SK-N-SH (cell line): ENCODE results near the gene PTGIS. TPM values are rescaled to one million over a fixed set of nuclear protein-coding genes. Genes with fewer than 3 reads are reported as not detected.

Source experiments
- CTCF ChIA-PET: fragments of 300-600, 350-600 bp; formaldehyde crosslinking; extraction: SDS; loops from one replicate; lab custom pipeline; 2021; lab: Yijun Ruan, JAX
- POLR2A ChIA-PET: fragments of 350-600 bp; sonication (Branson Sonifier 250); formaldehyde crosslinking; extraction: SDS; loops from one replicate; lab custom pipeline; 2020; ENCODE audit warnings: antibody characterized with exemption, inconsistent platforms; lab: Yijun Ruan, JAX
- DNase-seq: peaks from one replicate; pipeline ENCODE4 v3.0.0; 2012
- H2AFZ ChIP-seq: fragments of 200-600 bp; sonication (generic); 2 replicates; pipeline ENCODE4 v1.8.1; 2016; ENCODE audit warnings: antibody characterized with exemption, mild to moderate bottlenecking, low read depth
- H3F3A ChIP-seq: fragments of 200-600 bp; sonication (generic); replicated peaks from 2 replicates; pipeline ENCODE3; 2016; ENCODE audit warnings: antibody characterized with exemption, mild to moderate bottlenecking; ENCODE audit not compliant: insufficient read depth
- H3K27ac ChIP-seq, 2 experiments: fragments of 200-500 bp in 1 of 2; fragments of 200-600 bp in 1 of 2; sonication (Bioruptor generic) in 1 of 2; sonication (generic), shearing (Covaris generic) in 1 of 2; 2 replicates each; pipeline versions ENCODE4 v1.5.1 to v1.6.1; 2014 to 2016; ENCODE audit warnings: low read depth in 2 of 2, inconsistent platforms in 1 of 2, low read length in 1 of 2, mild to moderate bottlenecking in 1 of 2, mixed read lengths in 1 of 2
- H3K27me3 ChIP-seq: fragments of 200-600 bp; sonication (generic), shearing (Covaris generic); 2 replicates; pipeline ENCODE4 v1.6.1; 2016; ENCODE audit warnings: mixed run types; ENCODE audit not compliant: insufficient read depth
- H3K36me3 ChIP-seq, 2 experiments: fragments of 200-500 bp in 1 of 2; fragments of 200-600 bp in 1 of 2; sonication (Bioruptor generic) in 1 of 2; sonication (generic) in 1 of 2; replicated peaks in 1 of 2; 2 replicates each; pipeline versions ENCODE3 to v1.5.1; 2014 to 2016; ENCODE audit warnings: low read length in 1 of 2, mild to moderate bottlenecking in 1 of 2; ENCODE audit not compliant: insufficient read depth in 2 of 2, control insufficient read depth in 1 of 2
- H3K4me1 ChIP-seq, 2 experiments: fragments of 200-500 bp in 1 of 2; fragments of 200-600 bp in 1 of 2; sonication (Bioruptor generic) in 1 of 2; sonication (generic), shearing (Covaris generic) in 1 of 2; 2 replicates each; pipeline versions ENCODE4 v1.5.1 to v1.6.1; 2014 to 2016; ENCODE audit warnings: low read depth in 1 of 2, low read length in 1 of 2, mixed run types in 1 of 2; ENCODE audit not compliant: insufficient read depth in 2 of 2, control insufficient read depth in 1 of 2
- H3K4me2 ChIP-seq: fragments of 200-600 bp; sonication (generic), shearing (Covaris generic); 2 replicates; pipeline ENCODE4 v1.6.1; 2017; ENCODE audit warnings: mixed run types
- H3K4me3 ChIP-seq, 2 experiments: fragments of 200-500 bp in 1 of 2; fragments of 200-600 bp in 1 of 2; sonication (Bioruptor generic) in 1 of 2; sonication (generic), shearing (Covaris generic) in 1 of 2; 2 replicates each; pipeline versions ENCODE4 v1.5.1 to v1.8.1; 2014 to 2016; ENCODE audit warnings: low read depth in 2 of 2, inconsistent platforms in 1 of 2, low read length in 1 of 2, mild to moderate bottlenecking in 1 of 2, mixed read lengths in 1 of 2, moderate library complexity in 1 of 2
- H3K79me2 ChIP-seq: fragments of 200-600 bp; sonication (generic); 2 replicates; pipeline ENCODE4 v1.8.1; 2017; ENCODE audit warnings: mild to moderate bottlenecking; ENCODE audit not compliant: insufficient read depth
- H3K9ac ChIP-seq: fragments of 200-600 bp; sonication (generic); 2 replicates; pipeline ENCODE4 v1.6.1; 2017; ENCODE audit warnings: mixed run types
- H3K9me2 ChIP-seq: fragments of 200-600 bp; sonication (generic); 2 replicates; pipeline ENCODE4 v1.6.1; 2017; ENCODE audit warnings: mixed run types
- H3K9me3 ChIP-seq: fragments of 200-600 bp; sonication (generic); 2 replicates; pipeline ENCODE4 v1.6.1; 2017; ENCODE audit warnings: mixed run types, mild to moderate bottlenecking, moderate library complexity
- H4K20me1 ChIP-seq: fragments of 200-600 bp; sonication (generic); 2 replicates; pipeline ENCODE4 v1.6.1; 2017; ENCODE audit warnings: mild to moderate bottlenecking, mixed run types; ENCODE audit not compliant: insufficient read depth
- FOXJ3 ChIP-seq: sonication (generic); formaldehyde crosslinking; IDR thresholded peaks from 2 replicates; pipeline ENCODE4 v1.5.1; 2020; ENCODE audit warnings: mild to moderate bottlenecking, missing genetic modification reagents
- FOXM1 ChIP-seq: IDR thresholded peaks from 2 replicates; pipeline ENCODE4 v1.4.0; 2012; ENCODE audit warnings: low read depth, mild to moderate bottlenecking
- GABPA ChIP-seq: IDR thresholded peaks from 2 replicates; pipeline ENCODE4 v1.4.0; 2012; ENCODE audit warnings: low read depth, mild to moderate bottlenecking
- JUND ChIP-seq: IDR thresholded peaks from 2 replicates; pipeline ENCODE4 v1.4.0; 2012
- MXI1 ChIP-seq: IDR thresholded peaks from 2 replicates; pipeline ENCODE4 v1.6.1; 2012; ENCODE audit warnings: mild to moderate bottlenecking, low read depth, low read length, improper control_type of control experiment
- POLR2AphosphoS5 ChIP-seq: IDR thresholded peaks from 2 replicates; pipeline ENCODE4 v1.6.1; 2012; ENCODE audit warnings: low read depth, low read length
- RAD21 ChIP-seq: IDR thresholded peaks from 2 replicates; pipeline ENCODE4 v1.6.1; 2012; ENCODE audit warnings: mild to moderate bottlenecking, low read length
- RFX5 ChIP-seq: IDR thresholded peaks from 2 replicates; pipeline ENCODE4 v1.6.1; 2012; ENCODE audit warnings: mild to moderate bottlenecking, improper control_type of control experiment, low read length
- RXRA ChIP-seq: IDR thresholded peaks from 2 replicates; pipeline ENCODE4 v1.4.0; 2012; ENCODE audit warnings: low read depth, mild to moderate bottlenecking, borderline replicate concordance
- SIN3A ChIP-seq: IDR thresholded peaks from 2 replicates; pipeline ENCODE4 v1.6.1; 2012; ENCODE audit warnings: low read depth, mild to moderate bottlenecking, low read length, moderate library complexity, borderline replicate concordance
- TAF1 ChIP-seq: IDR thresholded peaks from 2 replicates; pipeline ENCODE4 v1.6.1; 2012; ENCODE audit warnings: low read depth, mild to moderate bottlenecking, low read length, moderate library complexity, borderline replicate concordance
- TCF12 ChIP-seq: IDR thresholded peaks from 2 replicates; pipeline ENCODE4 v1.4.0; 2012
- TEAD4 ChIP-seq: IDR thresholded peaks from 2 replicates; pipeline ENCODE4 v1.4.0; 2012; ENCODE audit warnings: mild to moderate bottlenecking, borderline replicate concordance; ENCODE audit not compliant: insufficient read depth
- WGBS: methylation state at CpG from one replicate; pipeline ENCODE4 v1.1.6; 2017; ENCODE audit warnings: low lambda C conversion rate; 5-methylcytosine and 5-hydroxymethylcytosine counted together
- polyA plus RNA-seq, 3 experiments: library from polyadenylated mRNA; depleted of rRNA; stranded (reverse); fragments of >200 nt; gene quantifications; 2 replicates each; pipeline ENCODE4 v1.2.3, GENCODE V29; 2012
- TF ChIP-seq, protein P1 (sequence below): IDR thresholded peaks from 2 replicates; pipeline ENCODE4; 2012
- TF ChIP-seq, protein P2 (sequence below): fragments of 150-350 bp; IDR thresholded peaks from 2 replicates; pipeline ENCODE4 v1.6.1; 2016; ENCODE audit warnings: mild to moderate bottlenecking, low read depth, low read length
- TF ChIP-seq, protein P3 (sequence below): IDR thresholded peaks from 2 replicates; pipeline ENCODE4 v1.4.0; 2012; ENCODE audit warnings: low read depth, borderline replicate concordance

The PTGIS gene
- polyA plus RNA-seq, 1 of the 3 experiments (the other 2 are of a cell fraction), result 1.0 TPM

- 80% methylated on average over 10 of the region's 10 CpGs for WGBS
- TF ChIP-seq SIN3A (no peak), JUND (no peak), RXRA (no peak), TAF1 (no peak)
- TF ChIP-seq, protein P1, sequence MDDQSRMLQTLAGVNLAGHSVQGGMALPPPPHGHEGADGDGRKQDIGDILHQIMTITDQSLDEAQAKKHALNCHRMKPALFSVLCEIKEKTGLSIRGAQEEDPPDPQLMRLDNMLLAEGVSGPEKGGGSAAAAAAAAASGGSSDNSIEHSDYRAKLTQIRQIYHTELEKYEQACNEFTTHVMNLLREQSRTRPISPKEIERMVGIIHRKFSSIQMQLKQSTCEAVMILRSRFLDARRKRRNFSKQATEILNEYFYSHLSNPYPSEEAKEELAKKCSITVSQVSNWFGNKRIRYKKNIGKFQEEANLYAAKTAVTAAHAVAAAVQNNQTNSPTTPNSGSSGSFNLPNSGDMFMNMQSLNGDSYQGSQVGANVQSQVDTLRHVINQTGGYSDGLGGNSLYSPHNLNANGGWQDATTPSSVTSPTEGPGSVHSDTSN, result no peak
- TF ChIP-seq, protein P2, sequence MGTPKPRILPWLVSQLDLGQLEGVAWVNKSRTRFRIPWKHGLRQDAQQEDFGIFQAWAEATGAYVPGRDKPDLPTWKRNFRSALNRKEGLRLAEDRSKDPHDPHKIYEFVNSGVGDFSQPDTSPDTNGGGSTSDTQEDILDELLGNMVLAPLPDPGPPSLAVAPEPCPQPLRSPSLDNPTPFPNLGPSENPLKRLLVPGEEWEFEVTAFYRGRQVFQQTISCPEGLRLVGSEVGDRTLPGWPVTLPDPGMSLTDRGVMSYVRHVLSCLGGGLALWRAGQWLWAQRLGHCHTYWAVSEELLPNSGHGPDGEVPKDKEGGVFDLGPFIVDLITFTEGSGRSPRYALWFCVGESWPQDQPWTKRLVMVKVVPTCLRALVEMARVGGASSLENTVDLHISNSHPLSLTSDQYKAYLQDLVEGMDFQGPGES, result no peak
- no peak for DNase-seq
- Histone ChIP-seq H3K4me3 (no peak overlapping the region), H3K4me1 (peaks cover 0 to 5% of the 10 kb centered on the region in 2 experiments; a peak in 1 of 4 replicates), H4K20me1 (no peaks in the 10 kb centered on the region), H3F3A (no peaks in the 10 kb centered on the region), H3K36me3 (no peaks in the 10 kb centered on the region), H3K4me2 (no peak overlapping the region), H3K27me3 (no peaks in the 10 kb centered on the region), H3K79me2 (no peaks in the 10 kb centered on the region), H3K27ac (no peak overlapping the region), H3K9ac (no peak overlapping the region), H2AFZ (no peak overlapping the region), H3K9me2 (no peaks in the 10 kb centered on the region), H3K9me3 (no peaks in the 10 kb centered on the region)
- ChIA-PET CTCF (interaction anchor here (1.3 to 4.2 kb wide), 6 partner anchors 13 to 293 kb away, joined by 4 to 25 read pairs (median 7); no protein-coding TSS in a partner anchor), POLR2A (no interaction called here)
Observed at GRCh38 chr20:49595346-49595745, 27.4 kb upstream of the PTGIS start.

DNA sequence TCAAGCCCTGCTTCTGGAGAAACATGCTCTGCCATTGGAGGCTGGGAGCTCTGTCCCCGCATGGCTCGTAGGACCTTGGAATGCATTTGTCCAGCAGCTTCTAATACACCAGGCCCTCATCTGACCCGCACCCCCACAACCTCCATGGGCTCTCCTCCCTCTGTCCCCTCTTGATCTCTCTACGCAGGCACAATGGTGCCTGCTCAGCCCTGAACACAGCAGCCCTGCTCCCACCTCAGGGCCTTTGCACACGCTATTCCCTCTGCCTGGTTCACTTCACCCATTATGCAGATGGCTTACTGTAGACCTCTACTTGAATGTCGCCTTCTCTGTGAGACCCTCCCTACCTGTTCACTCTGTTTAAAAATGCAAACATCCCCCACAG is 27.0 kb upstream of the PTGIS start:
- Histone ChIP-seq H3K4me2 (no peak overlapping the region), H3K27me3 (no peaks in the 10 kb centered on the region), H3F3A (no peaks in the 10 kb centered on the region), H3K9ac (no peak overlapping the region), H3K36me3 (no peaks in the 10 kb centered on the region), H3K4me1 (peaks cover 0 to 5% of the 10 kb centered on the region in 2 experiments; a peak in 1 of 4 replicates), H3K79me2 (no peaks in the 10 kb centered on the region), H4K20me1 (no peaks in the 10 kb centered on the region), H3K9me3 (no peaks in the 10 kb centered on the region), H3K4me3 (no peak overlapping the region), H3K27ac (no peak overlapping the region), H3K9me2 (no peaks in the 10 kb centered on the region), H2AFZ (no peak overlapping the region)
- ChIA-PET CTCF (interaction anchor here (1.3 to 4.2 kb wide), 6 partner anchors 13 to 293 kb away, joined by 4 to 25 read pairs (median 7); no protein-coding TSS in a partner anchor), POLR2A (no interaction called here)
- WGBS, result 85% methylated on average over 5 of the region's 6 CpGs
- DNase-seq, result no peak
- TF ChIP-seq SIN3A, result no peak

GRCh38 chr20:49594143-49594930 is 26.4 kb upstream of the PTGIS start:
- DNase-seq, result no peak
- no peak overlapping the region for H3K27ac ChIP-seq
- no peak overlapping the region for H3K4me2 ChIP-seq

More at GRCh38 chr20:49594143-49594930, 26.4 kb upstream of the PTGIS start:
- no peaks in the 10 kb centered on the region for H3K36me3 ChIP-seq
- no peak overlapping the region for H3K4me3 ChIP-seq
- H3F3A ChIP-seq, result no peaks in the 10 kb centered on the region
- 63% methylated on average over 10 of the region's 12 CpGs for WGBS
- ChIA-PET CTCF (interaction anchor here (1.3 to 4.2 kb wide), 5 partner anchors 14 to 252 kb away, joined by 4 to 25 read pairs (median 9); no protein-coding TSS in a partner anchor), POLR2A (no interaction called here)
- H4K20me1 ChIP-seq, result no peaks in the 10 kb centered on the region
- H3K9me3 ChIP-seq, result no peaks in the 10 kb centered on the region
- no peak overlapping the region for H2AFZ ChIP-seq
- no peaks in the 10 kb centered on the region for H3K9me2 ChIP-seq
- H3K27me3 ChIP-seq, result no peaks in the 10 kb centered on the region
- H3K79me2 ChIP-seq, result no peaks in the 10 kb centered on the region
- no peak overlapping the region for H3K9ac ChIP-seq
- peaks cover 0 to 5% of the 10 kb centered on the region in 2 experiments; a peak in 1 of 4 replicates for H3K4me1 ChIP-seq
- no peak for TF ChIP-seq FOXJ3 (CRISPR knock-in tag)
- TF ChIP-seq TEAD4, result no peak
- TF ChIP-seq RFX5, result no peak
- no peak for TF ChIP-seq TCF12
- no peak for TF ChIP-seq MXI1
- TF ChIP-seq, protein P3, sequence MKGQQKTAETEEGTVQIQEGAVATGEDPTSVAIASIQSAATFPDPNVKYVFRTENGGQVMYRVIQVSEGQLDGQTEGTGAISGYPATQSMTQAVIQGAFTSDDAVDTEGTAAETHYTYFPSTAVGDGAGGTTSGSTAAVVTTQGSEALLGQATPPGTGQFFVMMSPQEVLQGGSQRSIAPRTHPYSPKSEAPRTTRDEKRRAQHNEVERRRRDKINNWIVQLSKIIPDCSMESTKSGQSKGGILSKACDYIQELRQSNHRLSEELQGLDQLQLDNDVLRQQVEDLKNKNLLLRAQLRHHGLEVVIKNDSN, result no peak
- TF ChIP-seq FOXM1, result no peak
- no peak for TF ChIP-seq RAD21
- TF ChIP-seq GABPA, result no peak
- TF ChIP-seq POLR2AphosphoS5, result no peak
